ENCODE measurements around the gene YY1AP1.
"Not testable (repeated sequence)": the region's sequence is repeated elsewhere in the genome, so short reads cannot be mapped to it uniquely, and the experiment has no call there.

Gene YY1AP1

DNA sequence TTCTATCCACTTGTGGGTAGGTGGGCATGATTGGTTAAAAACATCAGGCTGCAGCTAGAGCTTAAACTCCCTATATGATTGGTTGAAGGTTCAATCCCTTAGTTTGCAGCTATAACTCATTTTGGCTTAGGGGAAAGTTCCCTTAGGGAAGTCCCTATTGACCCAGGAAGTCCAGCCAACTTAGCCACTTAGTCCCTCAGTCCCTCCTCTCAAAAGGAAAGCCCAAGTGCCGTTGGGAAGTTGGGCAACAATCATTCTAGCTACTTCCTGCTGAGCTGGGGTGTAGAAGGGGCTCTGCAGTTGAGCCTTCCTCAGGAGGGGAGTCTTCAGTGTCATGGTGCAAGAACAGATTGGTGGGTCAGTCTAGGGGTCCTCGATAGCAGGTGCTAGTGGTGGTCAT lies 66.4 kb downstream of the YY1AP1 start:
- Histone ChIP-seq H3K4me1 (ENCODE audit: low read length) (no peaks in the 10 kb centered on the region), H2AFZ (ENCODE audit: low read depth, low read length) (no peak overlapping the region), H4K20me1 (ENCODE audit: insufficient read depth, low read length) (no peaks in the 10 kb centered on the region), H3K79me2 (ENCODE audit: low read length) (no peaks in the 10 kb centered on the region), H3K4me3 (ENCODE audit: low read length) (no peak overlapping the region), H3K36me3 (replicated peaks; ENCODE audit: low read depth, low read length) (no peaks in the 10 kb centered on the region), H3K9ac (ENCODE audit: low read length) (no peak overlapping the region), H3K4me2 (ENCODE audit: low read length) (no peak overlapping the region), H3K27me3 (ENCODE audit: low read depth, low read length) (no peaks in the 10 kb centered on the region), H3K9me3 (ENCODE audit: insufficient read depth, low read length) (no peaks in the 10 kb centered on the region), H3K27ac (ENCODE audit: low read length) (no peak overlapping the region)
- TF ChIP-seq, protein P1, sequence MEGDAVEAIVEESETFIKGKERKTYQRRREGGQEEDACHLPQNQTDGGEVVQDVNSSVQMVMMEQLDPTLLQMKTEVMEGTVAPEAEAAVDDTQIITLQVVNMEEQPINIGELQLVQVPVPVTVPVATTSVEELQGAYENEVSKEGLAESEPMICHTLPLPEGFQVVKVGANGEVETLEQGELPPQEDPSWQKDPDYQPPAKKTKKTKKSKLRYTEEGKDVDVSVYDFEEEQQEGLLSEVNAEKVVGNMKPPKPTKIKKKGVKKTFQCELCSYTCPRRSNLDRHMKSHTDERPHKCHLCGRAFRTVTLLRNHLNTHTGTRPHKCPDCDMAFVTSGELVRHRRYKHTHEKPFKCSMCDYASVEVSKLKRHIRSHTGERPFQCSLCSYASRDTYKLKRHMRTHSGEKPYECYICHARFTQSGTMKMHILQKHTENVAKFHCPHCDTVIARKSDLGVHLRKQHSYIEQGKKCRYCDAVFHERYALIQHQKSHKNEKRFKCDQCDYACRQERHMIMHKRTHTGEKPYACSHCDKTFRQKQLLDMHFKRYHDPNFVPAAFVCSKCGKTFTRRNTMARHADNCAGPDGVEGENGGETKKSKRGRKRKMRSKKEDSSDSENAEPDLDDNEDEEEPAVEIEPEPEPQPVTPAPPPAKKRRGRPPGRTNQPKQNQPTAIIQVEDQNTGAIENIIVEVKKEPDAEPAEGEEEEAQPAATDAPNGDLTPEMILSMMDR (IDR thresholded peaks at IDR 0.05; ENCODE audit: low read depth, low read length), result no peak
- no peak for TF ChIP-seq EZH2phosphoT487 (IDR thresholded peaks at IDR 0.05; ENCODE audit: low read depth)

DNA sequence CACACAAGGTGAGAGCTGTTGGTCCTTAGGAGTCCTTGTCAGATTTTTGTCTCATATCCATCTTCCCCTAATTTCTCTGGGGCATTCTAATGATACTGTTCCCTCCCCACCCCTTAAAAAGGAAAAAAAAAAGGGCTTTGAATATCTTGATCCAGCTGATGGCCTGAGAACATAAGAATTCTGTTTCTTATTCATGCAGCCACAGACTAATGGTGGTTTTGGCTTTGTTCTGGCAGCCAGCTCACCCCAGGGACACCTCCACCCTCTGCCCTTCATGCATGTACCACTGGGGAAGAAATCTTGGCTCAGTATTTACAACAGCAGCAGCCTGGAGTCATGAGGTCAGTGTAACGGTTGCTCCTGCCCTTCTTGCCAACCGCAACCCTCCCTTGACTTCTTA lies 75.3 kb downstream of the YY1AP1 start:
- H3K9me3 ChIP-seq (ENCODE audit: insufficient read depth, low read length); H3K4me1 ChIP-seq (ENCODE audit: low read length); H3K4me3 ChIP-seq (ENCODE audit: low read length); H4K20me1 ChIP-seq (ENCODE audit: insufficient read depth, low read length); H3K27ac ChIP-seq (ENCODE audit: low read length); H3K36me3 ChIP-seq (replicated peaks; ENCODE audit: low read depth, low read length); H3K27me3 ChIP-seq (ENCODE audit: low read depth, low read length); H2AFZ ChIP-seq (ENCODE audit: low read depth, low read length); H3K79me2 ChIP-seq (ENCODE audit: low read length); H3K9ac ChIP-seq (ENCODE audit: low read length); H3K4me2 ChIP-seq (ENCODE audit: low read length): not testable (repeated sequence)

DNA sequence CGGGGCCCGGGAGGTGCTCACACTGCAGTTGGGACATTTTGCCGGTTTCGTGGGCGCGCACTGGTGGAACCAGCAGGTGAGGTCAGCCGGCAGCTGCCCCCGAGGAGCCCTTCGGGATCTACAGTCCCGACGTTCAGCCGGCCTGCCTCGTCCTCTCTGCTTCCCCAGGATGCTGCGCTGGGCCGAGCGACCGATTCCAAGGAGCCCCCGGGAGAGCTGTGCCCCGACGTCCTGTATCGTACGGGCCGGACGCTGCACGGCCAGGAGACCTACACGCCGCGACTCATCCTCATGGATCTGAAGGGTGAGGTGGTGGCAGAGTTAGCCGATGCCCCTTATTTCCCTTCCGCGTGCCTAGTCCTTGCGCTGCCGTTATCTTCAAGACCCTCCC lies 78.3 kb downstream of the YY1AP1 start:
- not testable (repeated sequence) for H3K4me1 ChIP-seq (ENCODE audit: low read length); H2AFZ ChIP-seq (ENCODE audit: low read depth, low read length); H3K27ac ChIP-seq (ENCODE audit: low read length); H3K9me3 ChIP-seq (ENCODE audit: insufficient read depth, low read length); H3K27me3 ChIP-seq (ENCODE audit: low read depth, low read length); H3K36me3 ChIP-seq (replicated peaks; ENCODE audit: low read depth, low read length); H4K20me1 ChIP-seq (ENCODE audit: insufficient read depth, low read length); H3K79me2 ChIP-seq (ENCODE audit: low read length)
- Histone ChIP-seq H3K9ac (ENCODE audit: low read length) (peak overlapping the region; percentile 53; the same call in 1 of the 2 replicates), H3K4me2 (ENCODE audit: low read length) (peak overlapping the region; percentile 46), H3K4me3 (ENCODE audit: low read length) (peak overlapping the region; percentile 79)

DNA sequence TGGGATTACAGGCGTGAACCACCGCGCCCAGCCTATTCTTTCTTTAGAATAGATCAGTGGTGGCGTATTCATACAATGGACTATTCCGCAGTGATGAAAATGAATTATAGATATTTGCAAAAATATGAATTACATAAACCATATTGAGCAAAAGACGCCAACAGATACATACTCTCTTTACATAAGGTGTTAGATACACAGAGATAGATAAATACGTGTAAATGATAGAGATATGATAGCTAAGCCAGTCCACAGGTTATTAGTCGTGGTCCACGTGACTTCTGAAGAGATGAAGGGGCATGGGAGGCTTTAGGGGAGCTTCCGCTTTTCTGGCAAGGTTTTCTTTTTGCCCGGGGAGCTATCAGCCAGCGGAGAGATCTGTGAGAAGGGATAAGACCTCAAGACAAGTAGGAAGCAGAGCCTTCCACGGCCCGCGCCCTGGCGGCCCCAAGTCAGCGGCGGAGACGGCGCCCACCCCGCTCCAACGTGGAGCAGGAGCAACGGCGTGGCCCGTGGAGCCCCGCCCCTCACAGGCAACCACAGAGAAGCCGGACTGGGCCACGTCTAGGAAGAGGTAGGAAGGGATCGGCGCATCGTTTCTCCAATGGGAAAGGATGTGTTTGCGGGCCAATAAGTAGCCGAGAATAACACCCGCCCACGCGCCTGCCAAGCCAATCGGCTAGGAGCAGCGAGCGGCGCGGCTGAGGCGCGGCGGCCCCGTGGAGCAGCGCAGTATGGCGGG lies 78.9 kb downstream of the YY1AP1 start, which contains the start of gene MSTO1:
Gene MSTO1, plus strand, starts transcription at position 704 of the 742 bp plus-strand sequence. Its CDS starts 31 bp downstream, at position 735.
- H3K79me2 ChIP-seq (ENCODE audit: low read length), result no peaks in the 10 kb centered on the region
- TF ChIP-seq, protein P1 (IDR thresholded peaks at IDR 0.05; ENCODE audit: low read depth, low read length), result no peak
- no peak for TF ChIP-seq EZH2phosphoT487 (IDR thresholded peaks at IDR 0.05; ENCODE audit: low read depth)
- H3K4me3 ChIP-seq (ENCODE audit: low read length), result peak within 1 kb of the TSS; percentile 79
- peak within 1 kb of the TSS; percentile 76 for H3K27ac ChIP-seq (ENCODE audit: low read length)
- H3K9me3 ChIP-seq (ENCODE audit: insufficient read depth, low read length), result no peaks in the 10 kb centered on the region
- H3K4me2 ChIP-seq (ENCODE audit: low read length), result peak within 1 kb of the TSS; percentile 67
- no peaks in the 10 kb centered on the region for H3K27me3 ChIP-seq (ENCODE audit: low read depth, low read length)
- peaks cover 3% of the 10 kb centered on the region for H3K36me3 ChIP-seq (replicated peaks; ENCODE audit: low read depth, low read length)
- H4K20me1 ChIP-seq (ENCODE audit: insufficient read depth, low read length), result no peaks in the 10 kb centered on the region
- peak within 1 kb of the TSS; percentile 74 for H3K9ac ChIP-seq (ENCODE audit: low read length)
- H3K4me1 ChIP-seq (ENCODE audit: low read length), result no peaks in the 10 kb centered on the region
- peak within 1 kb of the TSS; percentile 54 for H2AFZ ChIP-seq (ENCODE audit: low read depth, low read length)
